ENCODE measurements around the gene GAL3ST3.
"Not testable (repeated sequence)": the region's sequence is repeated elsewhere in the genome, so short reads cannot be mapped to it uniquely, and the experiment has no call there.

The GAL3ST3 gene

GRCh38 chr11:66042227-66042995 is 6.5 kb downstream of the GAL3ST3 start:
- no peak for DNase-seq

DNA sequence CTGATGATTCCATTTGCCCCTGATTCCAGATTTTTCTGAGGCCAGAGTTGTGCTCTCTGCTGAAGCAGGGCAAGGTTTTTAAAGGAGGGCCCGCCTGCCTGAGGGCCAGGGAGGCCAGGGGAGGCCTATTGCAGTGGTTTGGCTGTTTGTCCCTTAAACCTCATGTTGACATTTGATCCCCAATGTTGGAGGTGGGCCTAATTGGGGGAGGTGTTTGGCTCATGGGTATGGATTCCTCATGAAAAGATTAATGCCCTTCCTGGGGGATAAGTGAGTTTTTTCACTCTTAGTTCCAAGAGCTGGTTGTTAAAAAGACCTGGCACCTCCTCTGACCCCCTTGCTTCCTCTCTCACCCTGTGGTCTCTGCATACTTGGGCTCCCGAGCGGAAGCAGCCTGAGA is 9.2 kb downstream of the GAL3ST3 start:
- no peak for DNase-seq

DNA sequence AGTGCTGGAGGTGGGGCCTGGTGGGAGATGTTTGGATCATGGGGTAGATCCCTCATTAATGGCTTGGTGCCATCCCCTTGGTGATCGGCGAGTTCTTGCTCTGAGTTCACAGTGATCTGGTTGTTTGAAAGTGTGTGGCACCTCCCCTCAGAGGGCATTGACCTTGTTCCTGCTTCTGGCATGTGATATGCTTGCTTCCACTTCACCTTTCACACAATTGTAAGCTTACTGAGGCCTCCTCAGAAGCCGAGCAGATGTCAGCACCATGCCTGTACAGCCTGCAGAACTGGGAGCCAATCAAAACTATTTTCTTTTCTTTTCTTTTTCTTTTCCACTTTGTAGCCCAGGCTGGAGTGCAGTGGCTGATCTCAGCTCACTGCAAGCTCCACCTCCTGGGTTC is 11.6 kb downstream of the GAL3ST3 start:
- no peak for DNase-seq

GRCh38 chr11:66036334-66036710 is 12.6 kb downstream of the GAL3ST3 start:
- no peak for DNase-seq

DNA sequence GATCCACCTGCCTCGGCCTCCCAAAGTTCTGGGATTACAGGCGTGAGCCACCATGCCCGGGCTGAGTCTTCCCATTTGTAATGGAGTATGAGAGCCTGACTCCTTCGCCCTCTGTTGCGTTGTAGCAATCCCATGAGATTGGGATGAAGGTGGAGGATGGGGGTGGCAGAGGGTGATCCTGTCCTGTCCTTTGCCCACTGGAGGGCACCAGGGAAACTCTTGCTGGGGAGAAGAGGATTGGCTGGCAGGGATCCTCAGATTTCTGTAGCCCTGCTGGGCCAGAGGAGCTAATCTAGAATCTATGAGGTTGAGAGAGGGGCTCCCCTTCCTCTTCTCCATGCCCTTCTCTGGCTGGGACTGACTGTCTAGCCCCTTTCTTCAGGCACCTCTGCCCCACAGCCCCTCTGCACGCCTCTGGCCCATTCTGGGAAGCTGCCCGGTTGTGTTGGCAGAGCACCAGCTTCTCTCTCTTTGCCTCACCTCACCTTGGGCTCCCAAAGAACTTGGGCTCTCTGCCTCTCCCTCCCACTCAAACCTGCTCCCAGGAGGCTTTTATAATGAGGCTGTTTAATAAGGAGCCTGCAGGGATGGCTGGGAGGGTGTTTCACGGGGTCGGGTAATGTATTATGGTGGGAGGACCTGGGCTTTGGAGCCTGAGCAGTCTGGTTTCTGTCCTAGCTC is 13.2 kb downstream of the GAL3ST3 start:
- no peak for DNase-seq

- DNase-seq = no peak
Observed at GRCh38 chr11:66032957-66033735, 15.8 kb downstream of the GAL3ST3 start.

DNA sequence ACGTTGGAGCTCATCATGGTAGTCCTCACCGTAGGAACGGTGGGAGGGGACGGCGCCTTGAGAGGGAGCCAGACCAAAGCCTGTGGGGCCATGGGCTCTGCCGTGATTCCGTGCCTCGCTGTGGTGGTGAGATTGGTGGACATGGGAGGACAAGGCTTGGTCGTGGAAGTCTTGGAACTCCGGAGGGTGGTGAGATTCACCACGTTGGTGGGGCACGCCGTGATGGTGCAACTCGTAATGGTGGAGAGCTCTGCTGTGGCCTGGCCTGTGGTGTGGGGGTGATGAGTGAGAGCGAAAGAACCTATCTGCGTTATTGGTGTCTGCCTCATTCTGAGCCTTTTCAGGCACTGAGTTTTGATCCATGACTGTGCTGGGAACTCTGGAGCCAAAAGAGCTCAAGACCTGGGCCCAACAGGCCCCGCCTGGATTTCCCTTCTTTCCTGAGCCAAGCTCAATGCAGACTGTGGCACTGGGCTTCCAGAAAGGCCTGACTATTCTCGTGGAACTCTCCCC is 22.9 kb downstream of the GAL3ST3 start, which contains the start of gene CATSPER1:
Gene CATSPER1 (minus strand): TSS at position 463 of the 513 bp plus-strand sequence. CDS start 100 bp downstream, at position 363.
- DNase-seq = no peak

- DNase-seq = not testable (repeated sequence)
Observed at GRCh38 chr11:66023186-66023440, 25.8 kb downstream of the GAL3ST3 start.

DNA sequence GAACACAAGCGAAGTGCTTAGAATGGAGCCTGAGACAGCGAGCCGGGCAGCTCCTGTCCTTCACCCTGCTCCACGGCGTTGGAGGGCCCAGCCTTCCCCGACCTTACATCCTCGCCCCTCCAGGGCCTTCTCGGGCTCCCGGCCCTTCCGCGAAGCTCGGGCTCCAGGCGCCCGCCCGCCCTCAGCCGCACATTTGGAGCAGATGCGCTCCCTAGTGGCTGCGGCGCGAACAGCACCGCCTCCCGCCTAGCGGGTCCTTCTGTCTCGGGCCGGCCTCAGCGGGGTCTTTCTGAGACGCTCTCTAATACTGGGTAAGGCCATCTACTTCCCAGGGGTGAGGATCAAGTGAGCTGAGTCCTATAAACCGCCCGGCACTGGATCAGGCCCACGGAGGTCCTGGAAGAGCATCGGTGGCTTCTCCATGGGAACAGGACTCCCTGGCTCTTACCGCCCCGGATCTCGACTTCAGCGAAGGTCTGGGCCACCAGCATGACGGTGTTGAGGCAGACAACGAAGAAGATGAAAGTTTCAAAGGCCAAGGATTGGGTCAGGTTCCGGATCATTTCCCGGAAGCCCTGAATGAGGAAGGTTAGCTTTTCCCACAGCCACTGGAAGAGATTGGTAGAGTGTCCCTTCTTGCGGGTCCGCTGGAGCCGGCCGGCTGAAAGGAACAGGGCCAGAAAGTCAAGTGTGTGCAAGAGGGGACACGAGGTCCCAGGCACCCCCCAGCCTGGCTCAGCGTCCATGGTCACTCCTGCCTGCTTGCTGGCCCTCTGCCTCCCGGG is 26.4 kb downstream of the GAL3ST3 start:
- DNase-seq = peak; percentile 18

- peak; percentile 25 for DNase-seq
Observed at GRCh38 chr11:66020618-66021357, 28.2 kb downstream of the GAL3ST3 start.

DNA sequence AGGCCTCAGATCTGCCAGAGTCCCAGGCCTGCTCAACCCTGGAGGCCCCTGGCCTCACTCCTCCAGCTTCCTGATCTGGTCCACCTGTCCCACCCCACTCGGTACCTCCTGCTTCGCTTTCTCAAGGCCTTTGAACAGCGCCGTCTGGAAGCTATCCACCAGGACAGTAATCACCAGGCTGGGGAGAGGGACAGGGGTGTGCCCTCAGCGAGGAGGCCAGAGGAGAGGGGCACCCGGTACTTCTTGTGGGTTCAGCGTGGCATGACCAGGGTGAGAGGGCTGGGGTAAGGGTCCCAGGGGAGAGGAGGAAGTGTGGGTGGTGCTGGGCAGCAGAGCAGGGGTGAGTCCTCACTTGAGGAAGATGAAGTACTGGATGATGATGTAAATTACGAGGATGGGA is 28.7 kb downstream of the GAL3ST3 start:
- DNase-seq = no peak

DNA sequence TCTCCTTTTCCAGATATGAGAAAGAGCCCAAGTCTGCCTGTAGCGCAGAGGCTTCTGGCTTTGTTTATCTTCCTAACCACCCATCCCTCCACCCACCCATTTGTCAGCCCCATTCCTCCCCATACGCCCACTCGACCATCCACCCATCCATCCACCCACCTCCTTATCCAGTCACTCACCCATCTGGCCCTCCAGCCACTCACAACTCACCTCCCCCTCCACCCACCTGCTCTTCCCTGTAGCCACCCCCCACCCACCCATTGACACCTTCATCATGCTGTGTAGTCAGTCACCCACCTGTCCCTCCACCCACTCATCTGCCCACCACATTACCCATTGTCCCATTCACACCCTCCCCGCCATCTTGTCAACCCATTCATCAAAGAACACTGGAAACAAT is 31.6 kb downstream of the GAL3ST3 start:
- no peak for DNase-seq

GRCh38 chr11:66016793-66017177 is 32.2 kb downstream of the GAL3ST3 start:
- no peak for DNase-seq

DNA sequence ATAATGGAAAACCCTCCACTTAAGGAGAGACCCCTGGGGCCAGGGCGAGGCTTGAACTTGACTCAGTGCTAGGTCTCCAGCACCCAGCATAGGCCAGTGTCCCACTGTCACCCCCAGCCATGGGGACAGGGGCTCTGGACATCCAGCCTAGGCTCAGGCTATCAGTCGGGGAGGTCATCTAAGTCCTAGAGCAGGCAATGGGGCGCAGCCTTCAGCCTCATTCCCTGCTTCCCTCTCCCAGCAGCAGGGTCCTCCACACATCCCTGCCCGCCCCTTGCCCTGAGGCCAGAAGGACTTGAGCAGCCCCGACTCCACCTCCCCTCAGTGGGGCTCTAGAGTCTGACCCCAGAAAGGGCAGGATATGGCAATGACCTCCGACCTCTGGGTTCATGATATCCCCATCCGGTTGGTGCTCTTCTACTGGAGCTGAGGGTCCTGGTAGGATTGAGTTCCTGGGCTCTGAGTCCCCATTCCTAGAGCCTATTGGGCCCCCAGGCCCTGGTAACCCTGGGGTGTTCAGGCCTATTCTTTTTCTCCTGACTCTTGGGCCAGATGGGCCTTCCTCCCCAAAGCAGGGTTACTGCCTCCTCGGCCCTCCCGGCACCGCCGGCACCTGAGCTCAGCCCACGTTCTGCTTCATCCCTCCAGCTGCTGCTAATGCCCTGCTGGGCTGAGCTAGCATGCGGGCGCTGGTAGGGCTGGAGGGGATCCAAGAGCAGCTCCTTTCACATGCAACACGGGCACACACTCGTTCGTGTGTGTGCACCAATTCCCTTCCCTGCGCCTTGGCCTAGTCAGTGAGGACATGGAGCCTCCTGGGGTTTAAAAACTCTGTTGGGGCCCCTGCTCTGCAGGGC is 32.8 kb downstream of the GAL3ST3 start:
- DNase-seq = no peak

DNA sequence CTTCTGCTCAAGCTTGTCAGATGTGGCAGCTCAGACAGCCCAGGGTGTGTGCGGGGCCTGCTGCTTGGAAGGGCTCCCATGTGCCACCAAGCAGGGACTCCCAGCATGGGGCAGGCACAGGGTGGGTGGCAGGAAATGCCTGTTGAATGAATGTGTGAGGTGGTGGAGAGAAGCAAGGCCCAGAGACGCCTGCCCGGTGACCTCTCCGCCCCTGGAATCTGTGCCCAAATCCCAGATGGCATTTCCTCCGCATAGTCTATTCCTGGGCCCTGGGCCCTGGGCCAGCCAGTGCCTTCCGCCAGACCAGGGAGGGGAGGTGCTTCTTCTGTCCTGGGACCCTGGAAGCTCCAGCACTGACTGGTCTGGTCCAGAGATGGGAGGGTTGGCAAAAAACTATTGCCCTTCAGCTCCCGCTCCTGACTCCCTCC is 33.5 kb downstream of the GAL3ST3 start:
- peak; percentile 31 for DNase-seq

- DNase-seq = no peak
Observed at GRCh38 chr11:66014804-66015453, 34.0 kb downstream of the GAL3ST3 start.

DNA sequence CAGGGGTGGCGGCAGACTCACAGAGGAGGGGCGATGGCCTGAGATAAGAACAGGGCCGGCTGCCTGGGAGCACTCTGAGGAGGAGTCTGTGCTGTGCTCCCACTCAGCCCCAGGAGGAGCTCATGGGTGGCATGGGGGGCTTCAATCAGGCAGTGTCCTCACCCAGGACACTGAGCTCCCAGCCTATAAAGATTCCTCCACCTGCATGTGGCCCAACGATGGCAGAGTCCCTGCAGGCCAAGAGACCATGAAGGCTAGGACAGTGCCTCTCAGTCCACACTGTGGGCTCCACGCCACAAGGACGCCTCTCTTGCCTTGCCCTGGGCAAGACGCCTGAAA is 35.2 kb downstream of the GAL3ST3 start:
- DNase-seq = no peak

GRCh38 chr11:66012946-66013761 is 35.8 kb downstream of the GAL3ST3 start:
- no peak for DNase-seq

DNA sequence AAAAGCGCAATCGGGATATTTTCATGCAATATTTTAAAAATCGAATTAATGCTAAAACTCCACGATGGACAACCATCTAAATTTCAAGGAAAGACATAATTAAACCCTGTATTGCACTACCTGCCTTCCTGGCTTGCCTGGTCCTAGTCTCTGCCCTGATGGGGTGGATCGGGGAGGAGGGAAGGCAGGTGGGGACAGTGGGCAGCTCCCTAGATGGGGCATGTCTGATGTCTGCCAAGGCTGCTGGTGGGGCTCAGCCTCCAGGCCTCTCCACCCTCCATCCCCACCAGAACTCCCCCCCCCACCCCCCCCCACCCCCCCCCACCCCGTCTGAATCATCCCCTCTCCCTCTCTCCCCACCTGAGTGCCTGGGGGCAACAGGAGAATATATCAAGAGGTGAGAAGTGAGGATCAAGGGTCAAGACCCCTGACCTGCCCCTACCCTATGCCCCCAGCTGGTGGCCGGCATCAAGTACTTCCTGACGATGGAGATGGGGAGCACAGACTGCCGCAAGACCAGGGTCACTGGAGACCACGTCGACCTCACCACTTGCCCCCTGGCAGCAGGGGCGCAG is 36.5 kb downstream of the GAL3ST3 start:
- DNase-seq = no peak
